NCI-H2029 treated with DMSO at 0.1 percent for 48 hours (cell line): Measurements from ENCODE around the gene UNC50.
"Not testable (repeated sequence)": the region's sequence is repeated elsewhere in the genome, so short reads cannot be mapped to it uniquely, and the experiment has no call there.

Source experiments
- DNase-seq: peaks from one replicate; lab custom pipeline; 2025; lab: John Stamatoyannopoulos, UW

UNC50 gene

GRCh38 chr2:98576666-98577312 is 31.6 kb upstream of the UNC50 start:
- no peak for DNase-seq

GRCh38 chr2:98577313-98577712 is 31.1 kb upstream of the UNC50 start:
- DNase-seq, result no peak

GRCh38 chr2:98578231-98578630 is 30.2 kb upstream of the UNC50 start:
- no peak for DNase-seq

- DNase-seq, result no peak
Observed at GRCh38 chr2:98579926-98580325, 28.5 kb upstream of the UNC50 start.

- no peak for DNase-seq
Observed at GRCh38 chr2:98580656-98581284, 27.6 kb upstream of the UNC50 start.

- no peak for DNase-seq
Observed at GRCh38 chr2:98582523-98582922, 25.9 kb upstream of the UNC50 start.

GRCh38 chr2:98583276-98583675 is 25.1 kb upstream of the UNC50 start:
- no peak for DNase-seq

- DNase-seq, result no peak
Observed at GRCh38 chr2:98583816-98584618, 24.4 kb upstream of the UNC50 start.

- DNase-seq, result no peak
Observed at GRCh38 chr2:98585386-98585785, 23.0 kb upstream of the UNC50 start.

GRCh38 chr2:98586551-98587140 is 21.7 kb upstream of the UNC50 start:
- DNase-seq, result no peak

GRCh38 chr2:98588880-98589431 is 19.4 kb upstream of the UNC50 start:
- DNase-seq, result no peak

GRCh38 chr2:98589489-98589888 is 18.9 kb upstream of the UNC50 start:
- DNase-seq, result no peak

- DNase-seq, result no peak
Observed at GRCh38 chr2:98592565-98592964, 15.8 kb upstream of the UNC50 start.

- DNase-seq, result not testable (repeated sequence)
Observed at GRCh38 chr2:98594665-98595064, 13.7 kb upstream of the UNC50 start.

GRCh38 chr2:98598781-98599428 is 9.5 kb upstream of the UNC50 start:
- no peak for DNase-seq

- DNase-seq, result peak; percentile 14
Observed at GRCh38 chr2:98601532-98602132, 6.8 kb upstream of the UNC50 start.

GRCh38 chr2:98604547-98604946 is 3.8 kb upstream of the UNC50 start:
- peak; percentile 43 for DNase-seq

- no peak for DNase-seq
Observed at GRCh38 chr2:98605076-98605475, 3.3 kb upstream of the UNC50 start.

GRCh38 chr2:98606431-98606830 is 2.0 kb upstream of the UNC50 start:
- DNase-seq, result no peak

- no peak for DNase-seq
Observed at GRCh38 chr2:98607104-98607503, 1.3 kb upstream of the UNC50 start.

- no peak for DNase-seq
Observed at GRCh38 chr2:98607741-98608115, 661 bp upstream of the UNC50 start.
